Right ventricle myocardium inferior (tissue), 1 donor: Measurements from ENCODE around the gene KCNC2. TPM values are rescaled to one million over a fixed set of nuclear protein-coding genes. Genes with fewer than 3 reads are reported as not detected.

ENCODE experiments used
- ATAC-seq: fragments of 200-7000 bp; cut with Tn5 transposase; one replicate; pipeline ENCODE4 v1.9.1; 2020; ENCODE audit warnings: mild to moderate bottlenecking, moderate library complexity
- DNase-seq: peaks from one replicate; pipeline ENCODE4 v3.0.0; 2021; ENCODE audit errors: missing footprints
- intact Hi-C: fragments of 100-400 bp; cut with DNase I; formaldehyde crosslinking; loops from one replicate; pipeline ENCODE4 v1.11.0; 2022
- total RNA-seq: library from RNA; stranded (reverse); fragmentation: NEBNext Ultra II Directional; extraction: Animal tissue kit (Norgen Biotek cat#: 25700); gene quantifications from one replicate; pipeline ENCODE4 v1.2.1, GENCODE V29; 2021
- donor health status: DM: no; HTN: yes; CAD: no; lungs with severe emphysema.

Gene KCNC2
- total RNA-seq, 1 donor from 2014 or later, result not detected

GRCh38 chr12:75172611-75173010, 37.0 kb downstream of the KCNC2 start:
- DNase-seq, result no peak
- ATAC-seq, result no peak
- intact Hi-C loops, result no loop called here

- no peak for ATAC-seq
- DNase-seq, result no peak
- intact Hi-C loops, result no loop called here
Observed at GRCh38 chr12:75170640-75171185, 38.9 kb downstream of the KCNC2 start.

- DNase-seq, result no peak
- no peak for ATAC-seq
- intact Hi-C loops, result no loop called here
Observed at GRCh38 chr12:75162845-75163244, 46.8 kb downstream of the KCNC2 start.

GRCh38 chr12:75161488-75161887, 48.2 kb downstream of the KCNC2 start:
- DNase-seq (no peak), ATAC-seq (no peak)
- intact Hi-C loops, result no loop called here

GRCh38 chr12:75157385-75157784, 52.3 kb downstream of the KCNC2 start:
- DNase-seq, result no peak
- ATAC-seq, result no peak
- intact Hi-C loops, result no loop called here

GRCh38 chr12:75155962-75156361, 53.7 kb downstream of the KCNC2 start:
- intact Hi-C loops, result no loop called here
- ATAC-seq (no peak), DNase-seq (no peak)

- DNase-seq (no peak), ATAC-seq (no peak)
- intact Hi-C loops, result no loop called here
Observed at GRCh38 chr12:75154388-75154787, 55.3 kb downstream of the KCNC2 start.

GRCh38 chr12:75139196-75139595, 70.4 kb downstream of the KCNC2 start:
- intact Hi-C loops, result no loop called here
- DNase-seq (no peak), ATAC-seq (no peak)

- DNase-seq (no peak), ATAC-seq (no peak)
- intact Hi-C loops, result no loop called here
Observed at GRCh38 chr12:75137896-75138295, 71.7 kb downstream of the KCNC2 start.

GRCh38 chr12:75135026-75135425, 74.6 kb downstream of the KCNC2 start:
- intact Hi-C loops, result no loop called here
- DNase-seq (no peak), ATAC-seq (no peak)

- ATAC-seq (no peak), DNase-seq (no peak)
- intact Hi-C loops, result no loop called here
Observed at GRCh38 chr12:75130811-75131210, 78.8 kb downstream of the KCNC2 start.

GRCh38 chr12:75129275-75129674, 80.4 kb downstream of the KCNC2 start:
- no peak for ATAC-seq

GRCh38 chr12:75121036-75121705, 88.5 kb downstream of the KCNC2 start:
- intact Hi-C loops, result no loop called here
- DNase-seq (no peak), ATAC-seq (no peak)

More at GRCh38 chr12:75129275-75129674, 80.4 kb downstream of the KCNC2 start:
- no peak for DNase-seq
- intact Hi-C loops, result no loop called here

- intact Hi-C loops, result no loop called here
- no peak for DNase-seq
- no peak for ATAC-seq
Observed at GRCh38 chr12:75120311-75120711, 89.3 kb downstream of the KCNC2 start.

- ATAC-seq (no peak), DNase-seq (no peak)
- intact Hi-C loops, result no loop called here
Observed at GRCh38 chr12:75116646-75117198, 92.9 kb downstream of the KCNC2 start.

GRCh38 chr12:75115748-75116147, 93.9 kb downstream of the KCNC2 start:
- intact Hi-C loops, result no loop called here
- ATAC-seq, result no peak

GRCh38 chr12:75103822-75104221, 105.8 kb downstream of the KCNC2 start:
- ATAC-seq (no peak), DNase-seq (no peak)
- intact Hi-C loops, result no loop called here

More at GRCh38 chr12:75115748-75116147, 93.9 kb downstream of the KCNC2 start:
- DNase-seq, result no peak

- ATAC-seq (no peak), DNase-seq (no peak)
- intact Hi-C loops, result no loop called here
Observed at GRCh38 chr12:75101781-75102180, 107.9 kb downstream of the KCNC2 start.

- DNase-seq (no peak), ATAC-seq (no peak)
- intact Hi-C loops, result no loop called here
Observed at GRCh38 chr12:75099210-75099609, 110.4 kb downstream of the KCNC2 start.

- ATAC-seq (no peak), DNase-seq (no peak)
- intact Hi-C loops, result no loop called here
Observed at GRCh38 chr12:75097003-75097402, 112.6 kb downstream of the KCNC2 start.

- intact Hi-C loops, result no loop called here
- ATAC-seq (no peak), DNase-seq (no peak)
Observed at GRCh38 chr12:75087654-75088053, 122.0 kb downstream of the KCNC2 start.
